Keratinocyte (primary cell): ENCODE data around the gene GPR6. TPM values are rescaled to one million over a fixed set of nuclear protein-coding genes. Genes with fewer than 3 reads are reported as not detected.

Experiments used
- DNase-seq: peaks from one replicate; pipeline ENCODE4 v3.0.0-alpha.2; 2011; ENCODE audit warnings: low read depth, missing footprints, low spot score
- FAIRE-seq: peaks from 2 replicates; lab custom pipeline; 2011; peaks lifted over from hg19 to GRCh38; lab: Jason Lieb, UNC
- H2AFZ ChIP-seq: 2 replicates; pipeline ENCODE4 v1.6.0; 2012; ENCODE audit warnings: low read length, control low read depth, inconsistent platforms; ENCODE audit not compliant: control insufficient read depth
- H3K27ac ChIP-seq: 2 replicates; pipeline ENCODE4 v1.5.1; 2011; ENCODE audit warnings: low read length; ENCODE audit not compliant: control insufficient read depth, insufficient read depth
- H3K27me3 ChIP-seq: 3 replicates; pipeline ENCODE4 v1.6.0; 2011; ENCODE audit warnings: low read length; ENCODE audit not compliant: control insufficient read depth, insufficient read depth; ENCODE audit errors: extremely low read depth
- H3K36me3 ChIP-seq, 2 experiments: 2 replicates in 1 of 2; 3 replicates in 1 of 2; pipeline ENCODE4 v1.5.1; 2011; ENCODE audit warnings: low read length in 2 of 2, mild to moderate bottlenecking in 1 of 2; ENCODE audit not compliant: control insufficient read depth in 2 of 2, insufficient read depth in 2 of 2; ENCODE audit errors: extremely low read depth in 1 of 2
- H3K4me1 ChIP-seq: 3 replicates; pipeline ENCODE4 v1.5.1; 2011; ENCODE audit warnings: low read length; ENCODE audit not compliant: control insufficient read depth, insufficient read depth; ENCODE audit errors: extremely low read depth
- H3K4me2 ChIP-seq: 3 replicates; pipeline ENCODE4 v1.6.0; 2011; ENCODE audit warnings: low read depth, low read length; ENCODE audit not compliant: control insufficient read depth, insufficient read depth; ENCODE audit errors: extremely low read depth
- H3K4me3 ChIP-seq, 3 experiments: fragments of 200-600 bp in 1 of 3; sonication (generic) in 1 of 3; 2 replicates in 2 of 3; 3 replicates in 1 of 3; pipeline ENCODE4 v1.5.1; 2011 to 2016; ENCODE audit warnings: low read length in 3 of 3, mild to moderate bottlenecking in 3 of 3, control low read depth in 2 of 3, inconsistent platforms in 1 of 3, low read depth in 1 of 3, mixed read lengths in 1 of 3, mixed run types in 1 of 3, moderate library complexity in 1 of 3; ENCODE audit not compliant: control insufficient read depth in 2 of 3, insufficient read depth in 2 of 3; ENCODE audit errors: extremely low read depth in 1 of 3
- H3K79me2 ChIP-seq: 2 replicates; pipeline ENCODE4 v1.6.0; 2012; ENCODE audit warnings: low read length; ENCODE audit not compliant: control insufficient read depth, insufficient read depth
- H3K9ac ChIP-seq: 3 replicates; pipeline ENCODE4 v1.6.0; 2011; ENCODE audit warnings: low read length; ENCODE audit not compliant: control insufficient read depth, insufficient read depth; ENCODE audit errors: extremely low read depth
- H3K9me1 ChIP-seq: 3 replicates; pipeline ENCODE4 v1.6.0; 2011; ENCODE audit warnings: low read length; ENCODE audit not compliant: control insufficient read depth, insufficient read depth; ENCODE audit errors: extremely low read depth
- H3K9me3 ChIP-seq: 2 replicates; pipeline ENCODE4 v1.5.1; 2012; ENCODE audit warnings: low read depth, low read length; ENCODE audit not compliant: control insufficient read depth
- H4K20me1 ChIP-seq: 3 replicates; pipeline ENCODE4 v1.6.0; 2011; ENCODE audit warnings: low read length; ENCODE audit not compliant: control insufficient read depth, insufficient read depth; ENCODE audit errors: extremely low read depth
- CTCF ChIP-seq, 3 experiments: IDR thresholded peaks in 1 of 3; conservative IDR thresholded peaks in 1 of 3; optimal IDR thresholded peaks in 1 of 3; 2 replicates in 2 of 3; 3 replicates in 1 of 3; pipeline versions ENCODE3 to v1.5.1; 2011; ENCODE audit warnings: low read length in 3 of 3, mild to moderate bottlenecking in 3 of 3, moderate library complexity in 2 of 3, control low read depth in 1 of 3, inconsistent platforms in 1 of 3; ENCODE audit not compliant: insufficient read depth in 2 of 3; ENCODE audit errors: extremely low read depth in 1 of 3
- EZH2 ChIP-seq: IDR thresholded peaks from one replicate; pipeline ENCODE4 v1.6.1; 2012; ENCODE audit warnings: inconsistent platforms, mild to moderate bottlenecking, low read length, moderate library complexity
- dilution Hi-C: fragments of 300-500 bp; cut with MboI; formaldehyde crosslinking; loops from one replicate; pipeline ENCODE4 v1.7.0; 2020; ENCODE audit warnings: low sequenced_read_pairs; ENCODE audit not compliant: extremely low pct_ligation_motif_present
- polyA plus RNA-seq, 5 experiments: library from polyadenylated mRNA; depleted of rRNA in 3 of 5; stranded (reverse) in 3 of 5; stranded (forward) in 1 of 5; unstranded in 1 of 5; fragments of >200 nt; gene quantifications; 1 replicate in 1 of 5; 2 replicates in 3 of 5; 3 replicates in 1 of 5; pipeline versions ENCODE4 v1.2.1 to v1.2.3, GENCODE V29; 2011 to 2012; ENCODE audit warnings: missing spikeins in 2 of 5, low read depth in 1 of 5, low replicate concordance in 1 of 5

GPR6 gene
- polyA plus RNA-seq, 1 donor (not counting 4 experiments of a cell fraction or from before 2014, with no cell fraction given) = not detected

- H3K36me3 ChIP-seq = no peaks in the 10 kb centered on the region
- no peak overlapping the region for H3K4me2 ChIP-seq
- no peak overlapping the region for H3K4me3 ChIP-seq
- no peaks in the 10 kb centered on the region for H3K9me1 ChIP-seq
- TF ChIP-seq EZH2 (no peak), CTCF (optimal IDR thresholded peaks at IDR 0.05 in 1 of 3, IDR thresholded peaks at IDR 0.05 in 1 of 3, conservative IDR thresholded peaks at IDR 0.05 in 1 of 3; ENCODE audit: extremely low read depth in 1 of 3, insufficient read depth in 2 of 3, low read length in 3 of 3) (no peak)
- no peak for DNase-seq
- no peaks in the 10 kb centered on the region for H3K4me1 ChIP-seq
- no peaks in the 10 kb centered on the region for H3K27me3 ChIP-seq
- H3K9ac ChIP-seq = no peak overlapping the region
- no peaks in the 10 kb centered on the region for H4K20me1 ChIP-seq
- no peaks in the 10 kb centered on the region for H3K79me2 ChIP-seq
- no peak overlapping the region for H3K27ac ChIP-seq
- FAIRE-seq = no peak
- dilution Hi-C loops = no loop called here
- H2AFZ ChIP-seq = no peak overlapping the region
- no peaks in the 10 kb centered on the region for H3K9me3 ChIP-seq
These were observed 28.6 kb upstream of the GPR6 start for GRCh38 chr6:109949281-109950065.

- H2AFZ ChIP-seq = no peak overlapping the region
- H3K36me3 ChIP-seq = no peaks in the 10 kb centered on the region
- H3K4me1 ChIP-seq = no peaks in the 10 kb centered on the region
- no peaks in the 10 kb centered on the region for H3K9me3 ChIP-seq
- no peak overlapping the region for H3K27ac ChIP-seq
- H4K20me1 ChIP-seq = no peaks in the 10 kb centered on the region
- dilution Hi-C loops = no loop called here
- H3K9me1 ChIP-seq = no peaks in the 10 kb centered on the region
- no peaks in the 10 kb centered on the region for H3K27me3 ChIP-seq
- DNase-seq (no peak), FAIRE-seq (no peak)
- H3K4me3 ChIP-seq = no peak overlapping the region
- H3K79me2 ChIP-seq = no peaks in the 10 kb centered on the region
- TF ChIP-seq CTCF (optimal IDR thresholded peaks at IDR 0.05 in 1 of 3, IDR thresholded peaks at IDR 0.05 in 1 of 3, conservative IDR thresholded peaks at IDR 0.05 in 1 of 3; ENCODE audit: extremely low read depth in 1 of 3, insufficient read depth in 2 of 3, low read length in 3 of 3) = no peak
- TF ChIP-seq EZH2 = no peak
- H3K4me2 ChIP-seq = no peak overlapping the region
- H3K9ac ChIP-seq = no peak overlapping the region
These were observed 22.6 kb upstream of the GPR6 start for GRCh38 chr6:109955491-109955890.
